HepG2 (cell line): ENCODE results near the gene ALOXE3. TPM values are rescaled to one million over a fixed set of nuclear protein-coding genes. Genes with fewer than 3 reads are reported as not detected.

ENCODE experiments used
- ASH2L ChIP-seq: fragments of 300-600, 200-600 bp; sonication (generic); IDR thresholded peaks from 2 replicates; pipeline ENCODE4 v1.7.0; 2017; ENCODE audit warnings: low read depth, mild to moderate bottlenecking, moderate library complexity, mixed read lengths, low read length; ENCODE audit not compliant: insufficient read length
- DNMT1 ChIP-seq: sonication (generic); formaldehyde crosslinking; IDR thresholded peaks from 2 replicates; pipeline ENCODE4 v1.5.1; 2020; ENCODE audit warnings: mild to moderate bottlenecking, missing genetic modification reagents
- FOXK2 ChIP-seq: fragments of 450-650 bp; IDR thresholded peaks from 2 replicates; pipeline ENCODE4 v1.6.1; 2016
- GFI1 ChIP-seq: sonication (generic); formaldehyde crosslinking; IDR thresholded peaks from 2 replicates; pipeline ENCODE4 v1.5.0; 2020; ENCODE audit warnings: missing genetic modification reagents, mild to moderate bottlenecking, borderline replicate concordance
- PAX8 ChIP-seq: sonication (generic); formaldehyde crosslinking; IDR thresholded peaks from 2 replicates; pipeline ENCODE4 v1.8.0; 2022; ENCODE audit warnings: mild to moderate bottlenecking, missing genetic modification reagents, borderline replicate concordance
- TAF1 ChIP-seq: sonication (generic); formaldehyde crosslinking; IDR thresholded peaks from 2 replicates; pipeline ENCODE4 v1.4.0; 2020; ENCODE audit warnings: missing genetic modification reagents
- YY1 ChIP-seq: IDR thresholded peaks from 2 replicates; pipeline ENCODE4 v1.6.1; 2011; ENCODE audit warnings: low read length, low read depth, moderate library complexity, mild to moderate bottlenecking; ENCODE audit not compliant: insufficient read depth, insufficient replicate concordance
- ZNF274 ChIP-seq: sonication (generic); formaldehyde crosslinking; IDR thresholded peaks from 2 replicates; pipeline ENCODE4 v1.5.1; 2020; ENCODE audit warnings: mild to moderate bottlenecking, missing genetic modification reagents
- ZNF691 ChIP-seq: sonication (generic); formaldehyde crosslinking; IDR thresholded peaks from 2 replicates; pipeline ENCODE4 v1.4.0; 2020; ENCODE audit warnings: missing genetic modification reagents, low read depth, mild to moderate bottlenecking, borderline replicate concordance
- ZNF891 ChIP-seq: sonication (generic); formaldehyde crosslinking; IDR thresholded peaks from 2 replicates; pipeline ENCODE4 v1.5.0; 2020; ENCODE audit warnings: mild to moderate bottlenecking, missing genetic modification reagents
- polyA plus RNA-seq, 8 experiments: library from polyadenylated mRNA; depleted of rRNA in 3 of 8; stranded (reverse) in 7 of 8; unstranded in 1 of 8; fragments of >200 nt; fragmentation: Illumina TruSeq in 4 of 8; extraction: Trizol in 4 of 8; gene quantifications; 2 replicates each; pipeline versions ENCODE4 v1.2.1 to v1.2.3, GENCODE V29; 2011 to 2016; ENCODE audit warnings: low read depth in 4 of 8, missing spikeins in 1 of 8, mixed read lengths in 1 of 8; ENCODE audit not compliant: insufficient read depth in 1 of 8
- total RNA-seq, 5 experiments: library from RNA; depleted of rRNA; stranded (reverse); fragments of >200 nt; fragmentation: Illumina TruSeq; extraction: Trizol; gene quantifications; 2 replicates each; pipeline ENCODE4 v1.2.3, GENCODE V29; 2016; ENCODE audit warnings: low read depth in 1 of 5

ALOXE3 gene
- total and polyA plus RNA-seq, 2 of the 13 experiments (the other 11 are each of a cell fraction or from before 2014, with no cell fraction given), result 0.07 TPM; not detected in 1

- TF ChIP-seq TAF1 (CRISPR knock-in tag) (peak; percentile 41; the same call in 1 of the 2 replicates), PAX8 (peak; percentile 29; the same call in 1 of the 2 replicates), FOXK2 (no peak), ZNF274 (CRISPR knock-in tag) (peak; percentile 65; the same call in 1 of the 2 replicates), YY1 (peak; percentile 96), ZNF891 (CRISPR knock-in tag) (peak; percentile 18; the same call in 1 of the 2 replicates), ASH2L (peak; percentile 52), DNMT1 (CRISPR knock-in tag) (peak; percentile 67; the same call in 1 of the 2 replicates), GFI1 (CRISPR knock-in tag) (no peak), ZNF691 (CRISPR knock-in tag) (0 out of 2 replicates have a peak, but pooled peaks have one; percentile 23)
These were observed 44.1 kb upstream of the ALOXE3 start, which contains the start of gene VAMP2 (continued) for GRCh38 chr17:8162233-8162996.
